Activated effector memory CD4-positive, alpha-beta T cell treated with Interleukin-2 at 50 U/mL for 16 hours (primary cell): ENCODE measurements around the gene RB1.

ENCODE experiments used
- DNase-seq: peaks from one replicate; pipeline ENCODE4 v3.0.0-alpha.2; 2020

Gene RB1

DNA sequence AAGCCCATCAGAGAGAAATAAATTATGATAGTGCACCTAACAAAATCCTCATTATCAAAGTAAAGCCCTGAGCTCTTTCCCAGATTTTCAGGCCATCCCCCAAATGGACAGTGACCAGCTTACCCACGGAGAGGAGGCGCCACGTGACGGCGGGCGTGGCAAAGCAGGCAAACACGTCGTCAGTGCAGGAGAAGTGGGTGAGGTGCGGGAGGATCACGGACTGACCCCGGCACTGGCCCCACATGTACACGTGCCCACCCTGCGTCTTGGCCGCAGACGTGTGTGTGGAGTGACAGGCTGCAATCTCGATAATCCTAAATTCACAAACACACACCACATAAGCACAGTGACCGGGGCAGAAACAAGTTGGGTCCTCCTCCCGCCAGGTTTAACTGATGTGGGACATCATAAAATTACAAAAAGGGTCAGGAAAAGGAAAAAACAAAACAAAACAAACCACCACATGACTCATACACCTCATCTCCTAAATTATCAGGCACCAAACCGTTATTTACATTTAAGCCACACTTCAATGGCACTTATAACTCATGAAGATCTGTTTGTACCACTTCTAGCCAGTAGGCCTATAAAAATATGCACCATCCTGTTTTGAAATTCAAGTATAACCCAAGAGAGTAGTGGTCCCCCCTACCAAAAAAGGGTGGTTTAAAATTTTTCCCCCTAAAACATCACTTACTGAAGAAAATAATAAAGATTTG, 199.2 kb downstream of the RB1 start:
- no peak for DNase-seq

DNA sequence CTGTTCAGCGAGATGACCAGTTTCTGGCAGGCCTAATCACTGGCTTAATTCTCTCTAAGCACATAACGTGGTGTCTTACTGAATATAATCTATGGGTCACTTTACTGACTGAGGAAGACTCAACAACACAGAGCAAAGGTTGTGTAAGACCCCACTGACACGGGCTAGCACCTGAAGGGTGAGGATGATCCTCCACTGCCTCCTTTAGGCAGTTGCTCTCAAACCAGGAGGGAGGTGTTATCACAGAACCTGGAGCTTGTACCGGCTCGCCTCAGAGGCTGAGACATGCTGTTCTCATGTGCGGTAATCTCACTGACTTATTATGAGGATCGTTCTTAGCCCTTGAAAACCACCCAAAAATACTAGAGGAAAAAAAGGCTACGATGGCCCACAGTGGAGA, 201.1 kb downstream of the RB1 start:
- no peak for DNase-seq

DNA sequence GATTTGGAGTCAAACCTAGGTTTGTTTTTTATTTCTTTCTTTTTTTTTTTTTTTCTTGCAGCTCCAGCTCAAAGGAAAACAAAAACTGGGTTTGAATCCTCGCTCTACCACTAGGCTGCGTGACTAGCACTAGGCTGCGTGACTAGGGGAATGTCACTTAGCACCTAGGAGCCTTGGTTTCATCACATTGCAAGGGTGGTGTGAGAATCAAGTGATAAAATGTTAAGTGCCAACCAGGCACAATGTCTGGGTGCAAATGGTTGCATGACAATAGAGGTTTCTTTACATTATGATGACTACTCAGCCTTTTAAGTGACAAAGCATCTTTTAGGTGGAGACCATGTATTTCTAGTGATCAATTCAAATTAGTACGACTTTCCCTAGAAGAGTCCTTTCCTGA, 201.5 kb downstream of the RB1 start:
- no peak for DNase-seq

DNA sequence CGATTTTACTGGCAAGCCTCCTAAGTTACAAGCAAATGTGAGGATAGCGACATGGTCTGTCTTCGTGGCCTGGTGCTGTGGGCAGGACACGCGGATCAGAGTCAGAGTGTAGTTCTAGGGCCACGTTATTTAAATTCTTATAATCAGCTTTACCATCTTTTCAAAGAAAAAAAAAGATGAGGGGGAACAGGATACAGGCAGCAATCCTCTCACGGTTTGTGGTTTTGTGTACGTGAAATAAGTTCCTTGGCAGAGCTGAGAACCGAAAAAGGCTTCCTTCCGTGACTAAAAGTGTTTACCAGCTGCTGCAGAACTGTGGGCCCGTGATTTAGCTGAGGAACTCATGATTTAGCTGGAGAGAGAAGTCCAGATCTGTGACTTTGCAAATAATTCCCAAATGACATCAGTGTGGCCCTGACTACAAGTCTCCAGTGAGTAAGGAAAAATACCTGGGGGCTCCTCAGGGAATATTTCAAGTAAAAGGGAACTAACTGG, 202.1 kb downstream of the RB1 start:
- DNase-seq: peak; percentile 47

DNA sequence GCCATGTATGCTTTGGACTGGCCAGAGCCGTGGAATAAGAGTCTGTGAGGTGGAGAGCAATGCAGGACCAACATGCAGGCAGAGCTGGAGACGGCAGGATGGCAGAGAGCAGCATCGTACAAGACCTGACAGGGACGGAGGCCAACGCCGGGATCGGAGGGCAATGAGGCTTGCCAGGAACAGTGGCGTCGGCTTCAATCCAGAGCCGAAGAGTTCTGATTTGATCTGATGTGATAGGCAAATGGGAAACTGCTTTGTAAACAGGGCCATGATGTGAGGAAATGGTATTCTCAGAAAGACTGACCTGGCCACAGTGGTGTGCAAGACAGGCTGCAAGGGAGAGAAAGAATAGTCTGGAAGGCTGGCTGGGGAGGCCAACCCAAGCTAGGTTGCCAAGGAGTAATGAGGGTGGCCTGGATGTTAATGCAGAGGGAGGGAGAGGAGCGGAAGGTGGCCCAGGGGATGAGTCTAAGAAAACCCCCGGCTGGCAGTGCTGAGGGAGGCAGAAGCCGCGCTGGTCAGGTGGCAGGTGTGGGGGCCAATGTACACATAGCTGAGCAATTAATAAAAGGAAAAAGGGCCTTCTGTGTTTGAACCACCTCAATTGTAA, 202.6 kb downstream of the RB1 start:
- DNase-seq: no peak

DNA sequence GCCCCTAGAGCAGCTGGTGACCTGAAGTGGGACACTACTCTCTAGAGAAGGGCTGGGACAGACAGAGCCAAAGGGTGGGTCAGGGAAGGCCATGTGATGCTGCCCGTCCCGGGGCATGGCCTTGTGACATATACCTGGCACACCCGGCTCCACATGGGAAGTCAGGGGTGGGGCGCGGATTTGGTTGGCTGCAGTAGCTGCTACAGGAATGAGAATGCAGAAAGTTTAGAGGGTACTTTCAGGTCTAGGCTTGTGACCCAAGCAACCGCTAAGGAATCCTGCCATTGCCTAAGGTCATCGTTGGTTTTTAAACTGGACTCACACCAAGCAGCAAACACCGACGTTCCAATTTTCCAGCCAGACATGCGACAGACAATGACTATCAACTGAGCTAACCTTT, 203.5 kb downstream of the RB1 start:
- DNase-seq: no peak

DNA sequence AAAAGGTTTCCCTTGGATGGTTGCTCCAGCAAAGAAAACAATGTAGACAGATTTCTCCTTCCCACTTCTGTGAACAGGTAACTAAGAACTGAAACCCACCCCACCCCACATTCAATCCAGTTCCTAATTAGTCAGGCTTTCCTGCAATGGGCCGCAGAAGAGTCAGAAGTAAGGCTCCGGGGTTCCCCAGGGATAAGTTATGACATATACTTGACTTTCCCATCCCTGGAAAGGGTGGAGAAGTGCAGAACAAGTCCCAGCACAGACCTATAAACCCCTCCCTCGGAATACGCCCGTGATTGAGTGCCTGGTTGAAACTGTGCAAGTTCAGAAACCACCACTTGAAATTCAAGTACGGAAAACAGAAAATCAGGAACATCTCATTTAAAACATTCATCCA, 204.5 kb downstream of the RB1 start:
- DNase-seq: no peak

DNA sequence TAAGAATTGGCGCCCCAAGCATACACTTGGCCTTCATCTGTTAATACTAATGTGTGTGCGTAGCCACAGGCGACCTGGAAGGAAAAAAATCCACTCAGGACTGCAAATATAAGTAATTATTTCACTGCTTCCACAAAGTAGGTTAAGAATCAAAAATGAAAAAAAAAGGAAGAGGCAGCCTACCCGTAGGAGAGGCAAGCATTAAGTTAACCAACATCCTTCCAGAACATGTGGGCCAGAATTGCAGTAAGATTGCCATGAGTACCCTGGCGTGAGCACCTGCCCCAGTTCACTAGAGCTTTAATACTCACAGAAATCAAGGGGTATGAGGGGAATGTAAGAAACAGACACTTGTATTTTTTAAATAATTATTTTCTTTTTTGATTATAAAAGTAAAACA, 207.1 kb downstream of the RB1 start:
- DNase-seq: no peak

DNA sequence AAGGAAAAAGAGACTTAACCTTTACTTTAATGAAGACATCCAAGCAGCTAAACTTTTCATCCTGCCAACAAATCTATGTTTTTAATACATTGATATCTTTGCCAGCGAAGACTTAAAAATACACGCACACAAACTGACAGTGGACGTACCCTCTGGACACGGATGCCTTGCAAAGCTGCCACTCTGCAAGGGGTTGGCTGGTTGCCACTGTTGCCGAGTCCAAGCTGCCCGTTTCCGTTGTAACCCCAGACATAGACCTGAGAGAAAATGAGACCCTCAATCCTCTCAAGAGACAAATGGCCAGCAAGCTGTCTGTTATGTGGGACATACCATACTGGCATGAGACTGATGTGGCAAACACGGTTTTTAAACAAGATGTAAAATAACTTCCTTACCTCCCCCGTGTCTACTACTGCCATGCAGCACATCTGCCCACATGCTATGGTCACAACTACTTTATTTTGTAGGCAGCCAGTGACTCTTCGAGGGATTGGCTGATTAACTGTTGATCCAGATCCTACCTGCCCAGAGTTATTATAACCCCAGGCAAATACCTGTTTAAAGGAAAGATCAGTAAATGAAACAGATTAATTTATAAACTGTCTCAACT, 208.2 kb downstream of the RB1 start:
- DNase-seq: no peak

DNA sequence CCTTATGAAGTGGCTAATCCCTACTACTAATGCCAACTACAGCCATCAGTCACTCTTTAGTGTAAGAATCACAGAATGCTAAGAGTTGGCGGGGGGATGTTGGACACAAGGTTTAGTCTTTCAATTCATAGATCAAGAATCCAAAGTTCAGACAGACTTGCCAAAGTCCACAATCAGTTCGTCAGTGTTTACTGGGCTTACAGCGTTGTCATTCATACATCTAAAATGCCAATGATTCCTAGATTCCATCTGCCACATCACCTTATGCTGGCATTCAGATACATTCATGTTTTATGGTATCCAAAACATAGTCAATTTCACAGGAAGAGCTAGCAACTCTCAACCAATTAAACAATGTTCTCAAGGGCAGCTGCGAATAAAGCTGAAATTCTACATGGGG, 211.2 kb downstream of the RB1 start:
- no peak for DNase-seq

DNA sequence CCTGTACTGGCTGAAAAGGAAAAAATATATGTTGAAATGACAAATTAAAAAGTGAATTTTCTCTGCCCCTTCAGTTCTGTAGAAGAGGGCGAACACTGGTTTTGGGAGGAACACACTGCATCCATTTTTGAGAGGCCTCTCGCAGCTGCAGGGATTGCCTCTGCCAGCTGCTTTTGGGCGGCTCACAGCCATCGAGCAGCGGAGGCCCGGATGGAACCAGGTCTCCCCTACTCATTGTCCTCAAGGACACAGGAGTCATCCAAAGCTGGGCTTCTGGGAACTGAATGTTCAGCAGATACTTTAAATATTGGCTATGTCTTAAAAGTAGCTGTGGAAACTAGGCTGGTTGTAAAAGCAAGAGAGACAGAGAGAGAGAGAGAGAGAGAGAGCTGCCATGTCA, 212.2 kb downstream of the RB1 start:
- no peak for DNase-seq

DNA sequence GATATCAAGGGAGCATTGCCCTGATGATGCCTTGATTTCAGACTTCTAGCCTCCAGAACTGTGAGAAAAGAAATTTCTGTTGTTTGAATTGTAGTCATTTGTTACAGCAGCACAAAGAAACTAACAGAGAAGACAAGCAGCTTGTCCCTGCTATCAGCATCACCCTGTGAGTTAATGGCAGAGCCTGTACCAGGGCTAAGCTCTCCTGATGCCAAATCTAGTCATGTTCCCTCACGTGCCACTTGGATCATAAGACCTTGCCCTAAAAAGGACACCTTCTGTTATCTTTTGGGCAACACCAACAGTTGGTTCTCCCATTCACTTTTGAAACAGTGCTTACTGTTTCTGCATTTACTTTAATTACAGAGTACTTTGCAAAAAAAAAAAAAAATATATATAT, 214.5 kb downstream of the RB1 start:
- no peak for DNase-seq

DNA sequence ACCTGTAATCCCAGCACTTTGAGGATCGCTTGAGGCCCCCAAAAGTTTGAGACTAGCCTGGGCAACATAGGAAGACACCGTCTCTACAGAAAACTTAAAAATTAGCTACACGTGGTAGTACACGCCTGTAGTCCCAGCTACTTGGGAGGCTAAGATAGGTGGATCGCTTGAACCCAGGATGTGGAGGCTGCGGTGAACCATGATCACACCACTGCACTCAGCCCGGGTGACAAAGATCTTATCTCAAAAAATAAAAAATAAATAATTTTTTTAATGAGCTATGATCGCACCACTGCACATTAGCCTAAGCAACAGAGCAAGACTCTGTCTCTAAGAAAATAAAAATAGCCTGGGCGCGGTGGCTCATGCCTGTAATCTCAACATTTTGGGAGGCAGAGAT, 222.7 kb downstream of the RB1 start:
- DNase-seq: no peak

DNA sequence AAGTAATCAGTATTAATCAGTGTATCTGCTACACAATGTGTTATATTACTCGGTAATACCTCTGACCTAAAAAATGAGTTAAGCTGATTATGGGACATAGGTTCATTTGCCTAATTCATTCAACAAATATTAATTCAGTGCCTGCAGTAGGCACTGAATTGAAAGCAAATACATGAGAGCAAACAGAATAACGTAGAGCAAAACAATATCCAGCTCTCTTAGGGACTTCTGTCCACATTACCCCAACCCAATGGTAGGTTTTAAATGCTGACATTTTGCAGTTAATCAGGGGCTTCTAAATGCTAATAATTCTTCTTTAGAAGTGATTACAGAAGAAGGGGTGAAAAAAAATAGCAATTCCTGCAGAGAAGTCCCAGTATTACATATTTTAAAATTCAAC, 224.4 kb downstream of the RB1 start:
- DNase-seq: no peak

DNA sequence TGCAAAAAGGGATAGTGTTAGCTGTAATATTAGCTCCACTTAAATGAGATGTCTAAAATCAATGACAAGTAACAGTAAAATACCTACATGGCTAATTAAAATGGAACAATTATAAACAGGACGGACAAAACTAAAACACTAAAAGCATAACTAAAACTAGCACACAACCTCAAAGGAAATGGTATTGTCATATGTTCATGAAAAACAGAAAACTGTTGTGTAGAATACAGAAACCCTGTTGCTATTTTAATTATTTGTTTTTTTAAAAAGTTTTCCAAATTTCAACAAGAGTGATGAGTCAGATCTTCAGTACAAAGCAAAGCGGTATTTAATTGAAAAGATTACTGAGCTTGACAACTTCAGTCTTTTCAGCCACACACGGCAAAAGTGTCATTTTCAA, 225.2 kb downstream of the RB1 start:
- no peak for DNase-seq

DNA sequence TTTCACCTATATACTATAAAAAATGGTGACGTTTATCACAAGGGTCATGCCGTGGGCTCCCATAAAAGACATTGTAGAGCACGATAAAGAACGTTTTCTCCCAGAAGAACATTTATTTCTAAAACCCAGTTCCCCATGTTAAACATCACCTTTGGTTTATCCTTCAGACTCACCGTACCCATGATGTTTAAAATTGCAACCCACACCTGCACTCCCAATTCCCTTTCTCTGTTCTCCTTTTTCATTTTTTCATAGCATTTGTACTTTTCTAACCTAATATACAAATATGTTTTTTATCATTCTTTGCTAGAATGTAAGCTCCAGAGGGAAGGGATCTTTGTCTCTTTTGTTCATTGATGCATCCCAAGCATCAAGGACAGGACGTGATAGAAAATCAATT, 227.3 kb downstream of the RB1 start:
- no peak for DNase-seq
